T-helper 2 cell (primary cell): ENCODE measurements around the gene GNA15.

Source experiments
- DNase-seq, 5 experiments: peaks; one replicate each; pipeline versions ENCODE4 v3.0.0 to v3.0.0-alpha.2; 2012 to 2022

The GNA15 gene

GRCh38 chr19:3213159-3213558, 77.3 kb downstream of the GNA15 start:
- DNase-seq = no peak
